IMR-90 (cell line): Measurements from ENCODE around the gene ARHGEF39. TPM values are rescaled to one million over a fixed set of nuclear protein-coding genes. Genes with fewer than 3 reads are reported as not detected.
A peak's percentile ranks its signal among the peaks of the same experiment; 100 is the strongest.

ENCODE experiments used
- ATAC-seq: fragments of 200-7000 bp; cut with Tn5 transposase; 2 replicates; pipeline ENCODE4 v1.9.1; 2020; ENCODE audit warnings: low read depth, mild to moderate bottlenecking, moderate library complexity
- BruUV-seq: library from RNA; stranded (reverse); fragments of 400-500 nt; replicated peaks from 2 replicates; lab custom pipeline; 2021; lab: Mats Ljungman, UMichigan
- CTCF ChIA-PET: fragments of 300-600 bp; formaldehyde crosslinking; extraction: SDS; loops from one replicate; lab custom pipeline; 2021; ENCODE audit warnings: antibody characterized with exemption; lab: Yijun Ruan, JAX
- POLR2A ChIA-PET: fragments of 300-600 bp; sonication (Branson Sonifier 250); formaldehyde crosslinking; loops from one replicate; lab custom pipeline; 2022; ENCODE audit warnings: antibody characterized with exemption; ENCODE audit not compliant: unreplicated experiment; lab: Charles Lee
- DNase-seq: peaks from one replicate; pipeline ENCODE4 v3.0.0; 2013
- H2AFZ ChIP-seq: replicated peaks from 2 replicates; pipeline ENCODE3; 2013; ENCODE audit warnings: low read length, mild to moderate bottlenecking; ENCODE audit not compliant: poor library complexity
- H2AK5ac ChIP-seq: 2 replicates; pipeline ENCODE4 v1.6.1; 2013; ENCODE audit warnings: low read depth, low read length, inconsistent platforms
- H2AK9ac ChIP-seq: replicated peaks from 2 replicates; pipeline ENCODE3; 2013; ENCODE audit warnings: mild to moderate bottlenecking, low read depth, low read length, moderate library complexity; ENCODE audit not compliant: poor library complexity
- H2BK120ac ChIP-seq: 2 replicates; pipeline ENCODE4 v1.6.1; 2013; ENCODE audit warnings: low read depth, low read length, inconsistent platforms
- H2BK15ac ChIP-seq: 3 replicates; pipeline ENCODE4 v1.6.1; 2013; ENCODE audit warnings: low read depth, low read length, inconsistent platforms
- H2BK20ac ChIP-seq: 2 replicates; pipeline ENCODE4 v1.6.1; 2013; ENCODE audit warnings: low read depth, mild to moderate bottlenecking, inconsistent platforms, low read length, moderate library complexity
- H2BK5ac ChIP-seq: 2 replicates; pipeline ENCODE4 v1.6.1; 2013; ENCODE audit warnings: mild to moderate bottlenecking, low read depth, low read length, inconsistent platforms; ENCODE audit not compliant: poor library complexity, severe bottlenecking
- H3K14ac ChIP-seq: replicated peaks from 2 replicates; pipeline ENCODE4 v1.6.1; 2013; ENCODE audit warnings: low read depth, low read length, inconsistent platforms
- H3K18ac ChIP-seq: 2 replicates; pipeline ENCODE4 v1.6.1; 2013; ENCODE audit warnings: low read depth, low read length, control low read depth
- H3K23ac ChIP-seq: 2 replicates; pipeline ENCODE4 v1.6.1; 2013; ENCODE audit warnings: low read depth, low read length, inconsistent platforms
- H3K27ac ChIP-seq: 2 replicates; pipeline ENCODE4 v1.5.1; 2013; ENCODE audit warnings: mild to moderate bottlenecking, control low read depth, low read length; ENCODE audit not compliant: insufficient read depth
- H3K27me3 ChIP-seq: 2 replicates; pipeline ENCODE4 v1.6.1; 2013; ENCODE audit warnings: low read length; ENCODE audit not compliant: control insufficient read depth, insufficient read depth
- H3K36me3 ChIP-seq: 2 replicates; pipeline ENCODE4 v1.6.1; 2013; ENCODE audit warnings: low read length, mixed read lengths; ENCODE audit not compliant: control insufficient read depth, insufficient read depth
- H3K4ac ChIP-seq: 2 replicates; pipeline ENCODE4 v1.6.1; 2013; ENCODE audit warnings: low read depth, low read length, inconsistent platforms
- H3K4me1 ChIP-seq: 2 replicates; pipeline ENCODE4 v1.6.1; 2013; ENCODE audit warnings: low read length, mixed read lengths; ENCODE audit not compliant: control insufficient read depth, insufficient read depth
- H3K4me2 ChIP-seq: 2 replicates; pipeline ENCODE4 v1.6.1; 2013; ENCODE audit warnings: low read depth, mild to moderate bottlenecking, control low read depth, low read length, moderate library complexity
- H3K4me3 ChIP-seq: 2 replicates; pipeline ENCODE4 v1.5.1; 2013; ENCODE audit warnings: low read depth, mild to moderate bottlenecking, control low read depth, low read length, moderate library complexity; ENCODE audit not compliant: insufficient read depth
- H3K56ac ChIP-seq: 2 replicates; pipeline ENCODE4 v1.6.1; 2013; ENCODE audit warnings: low read length, inconsistent platforms; ENCODE audit not compliant: insufficient read depth; ENCODE audit errors: extremely low read depth
- H3K79me1 ChIP-seq, 2 experiments: 2 replicates each; pipeline ENCODE4 v1.6.1; 2013; ENCODE audit warnings: low read length in 2 of 2, inconsistent platforms in 1 of 2, low read depth in 1 of 2
- H3K9ac ChIP-seq: 2 replicates; pipeline ENCODE4 v1.6.1; 2013; ENCODE audit warnings: low read depth, low read length, control low read depth
- H3K9me1 ChIP-seq: 2 replicates; pipeline ENCODE4 v1.6.1; 2013; ENCODE audit warnings: low read length, inconsistent platforms; ENCODE audit not compliant: insufficient read depth
- H3K9me3 ChIP-seq: 2 replicates; pipeline ENCODE4 v1.6.1; 2013; ENCODE audit warnings: low read length; ENCODE audit not compliant: control insufficient read depth, insufficient read depth
- H4K20me1 ChIP-seq: 2 replicates; pipeline ENCODE4 v1.6.1; 2013; ENCODE audit warnings: low read length, inconsistent platforms; ENCODE audit not compliant: insufficient read depth
- H4K5ac ChIP-seq: 2 replicates; pipeline ENCODE4 v1.6.1; 2013; ENCODE audit warnings: mild to moderate bottlenecking, low read depth, low read length, control low read depth
- H4K8ac ChIP-seq, 2 experiments: 2 replicates each; pipeline ENCODE4 v1.6.1; 2013; ENCODE audit warnings: low read depth in 2 of 2, low read length in 2 of 2, control low read depth in 1 of 2, inconsistent platforms in 1 of 2
- H4K91ac ChIP-seq: 2 replicates; pipeline ENCODE4 v1.6.1; 2013; ENCODE audit warnings: low read depth, low read length, inconsistent platforms; ENCODE audit not compliant: insufficient read depth
- BHLHE40 ChIP-seq: fragments of 150-350 bp; IDR thresholded peaks from 2 replicates; pipeline ENCODE4 v1.6.1; 2016; ENCODE audit warnings: mild to moderate bottlenecking, low read depth, low read length
- CHD1 ChIP-seq: IDR thresholded peaks from 2 replicates; pipeline ENCODE4 v1.6.1; 2012; ENCODE audit warnings: low read depth, low read length, improper control_type of control experiment
- FOS ChIP-seq: fragments of 150-350 bp; IDR thresholded peaks from 2 replicates; pipeline ENCODE4 v1.6.1; 2016; ENCODE audit warnings: low read depth, low read length
- MAFK ChIP-seq: IDR thresholded peaks from 2 replicates; pipeline ENCODE4 v1.6.1; 2012; ENCODE audit warnings: low read depth, low read length, improper control_type of control experiment
- MAZ ChIP-seq: IDR thresholded peaks from 2 replicates; pipeline ENCODE4 v1.6.1; 2012; ENCODE audit warnings: low read depth, mild to moderate bottlenecking, low read length, improper control_type of control experiment, moderate library complexity, borderline replicate concordance
- NFE2L2 ChIP-seq: fragments of 150-350 bp; IDR thresholded peaks from 2 replicates; pipeline ENCODE4 v1.6.1; 2016; ENCODE audit warnings: low read depth, mild to moderate bottlenecking, low read length
- POLR2A ChIP-seq: IDR thresholded peaks from 2 replicates; pipeline ENCODE4 v1.6.1; 2012; ENCODE audit warnings: mild to moderate bottlenecking, low read depth, low read length
- RAD21 ChIP-seq: IDR thresholded peaks from 2 replicates; pipeline ENCODE4 v1.6.1; 2012; ENCODE audit warnings: low read length, improper control_type of control experiment
- RCOR1 ChIP-seq: IDR thresholded peaks from 2 replicates; pipeline ENCODE4 v1.6.1; 2012; ENCODE audit warnings: mild to moderate bottlenecking, low read length, improper control_type of control experiment; ENCODE audit not compliant: insufficient replicate concordance
- RFX5 ChIP-seq: IDR thresholded peaks from 2 replicates; pipeline ENCODE4 v1.8.0; 2012; ENCODE audit warnings: low read depth, mild to moderate bottlenecking, low read length, moderate library complexity
- WGBS, 2 experiments: methylation state at CpG; one replicate each; pipeline versions ENCODE4 v1.1.5 to v1.1.7; 2013; ENCODE audit warnings: missing lambda C conversion rate in 2 of 2; ENCODE audit not compliant: insufficient read length in 1 of 2; ENCODE audit errors: extremely low coverage in 2 of 2; 5-methylcytosine and 5-hydroxymethylcytosine counted together
- dilution Hi-C: fragments of 300-500 bp; cut with HindIII; formaldehyde crosslinking; loops from one replicate; pipeline ENCODE4 v1.14.3; 2018; ENCODE audit warnings: low sequenced_read_pairs; ENCODE audit not compliant: unreplicated experiment
- in situ Hi-C: fragments of 300-500 bp; cut with MboI; formaldehyde crosslinking; loops from 3 replicates; pipeline ENCODE4 v1.14.3; 2019; ENCODE audit warnings: low sequenced_read_pairs, inconsistent platforms, mixed read lengths
- intact Hi-C: fragments of 100-400 bp; cut with micrococcal nuclease; formaldehyde crosslinking; loops from 2 replicates; pipeline ENCODE4 v1.10.0; 2022
- polyA plus RNA-seq, 3 experiments: library from polyadenylated mRNA; depleted of rRNA; stranded (reverse); fragments of >200 nt; gene quantifications; 2 replicates each; pipeline ENCODE4 v1.2.3, GENCODE V29; 2012; ENCODE audit warnings: low replicate concordance in 1 of 3
- total RNA-seq: library from RNA; depleted of rRNA; stranded (reverse); fragments of >200 nt; gene quantifications from 2 replicates; pipeline ENCODE4 v1.2.3, GENCODE V29; 2012
- TF ChIP-seq, protein P1 (sequence below): conservative IDR thresholded peaks from 2 replicates; pipeline ENCODE4 v1.5.1; 2012; ENCODE audit warnings: mild to moderate bottlenecking, low read depth, low read length, improper control_type of control experiment
- TF ChIP-seq, protein P2 (sequence below): fragments of 150-350 bp; IDR thresholded peaks from 2 replicates; pipeline ENCODE4 v1.6.1; 2017; ENCODE audit warnings: mild to moderate bottlenecking, antibody characterized with exemption, low read length, low read depth
- TF ChIP-seq, protein P3 (sequence below): fragments of 150-350 bp; IDR thresholded peaks from 2 replicates; pipeline ENCODE4 v1.6.1; 2016; ENCODE audit warnings: low read depth, mild to moderate bottlenecking, low read length, moderate library complexity, borderline replicate concordance

ARHGEF39 gene
- total and polyA plus RNA-seq, 2 of the 4 experiments (the other 2 are of a cell fraction) = 2.5 to 2.8 TPM

DNA sequence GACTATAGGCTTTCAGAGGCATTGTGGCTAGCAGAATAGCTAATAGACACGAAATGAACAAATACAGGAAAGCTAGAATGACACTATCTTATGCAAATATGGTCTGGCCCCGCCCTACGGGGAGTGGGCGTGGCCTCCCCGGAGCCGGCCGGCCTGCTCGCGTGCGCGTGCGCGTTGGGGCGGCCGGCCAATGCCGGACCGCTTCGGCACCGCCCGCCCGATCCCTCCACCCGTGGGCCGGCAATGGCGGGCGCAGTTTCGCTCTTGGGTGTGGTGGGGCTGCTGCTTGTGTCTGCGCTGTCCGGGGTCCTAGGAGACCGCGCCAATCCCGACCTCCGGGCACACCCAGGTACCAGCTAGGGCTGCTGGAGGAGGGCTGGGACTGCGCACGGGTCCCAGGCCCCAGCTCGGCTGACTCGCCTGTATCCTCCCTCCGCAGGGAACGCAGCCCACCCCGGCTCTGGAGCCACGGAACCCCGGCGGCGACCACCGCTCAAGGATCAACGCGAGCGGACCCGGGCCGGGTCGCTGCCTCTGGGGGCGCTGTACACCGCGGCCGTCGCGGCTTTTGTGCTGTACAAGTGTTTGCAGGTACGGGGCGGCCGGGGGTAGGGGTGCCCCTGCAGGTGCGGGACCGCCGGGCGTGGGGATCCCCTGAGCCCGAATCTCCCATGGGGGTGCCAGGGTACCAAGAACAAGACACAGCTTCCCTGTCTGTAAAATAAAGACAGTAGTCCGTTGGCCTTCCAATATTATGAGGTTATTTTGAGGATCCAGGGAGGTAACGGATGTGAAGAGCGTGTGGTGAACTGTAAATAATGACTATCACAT, 6.6 kb downstream of the ARHGEF39 start, which contains the start of gene CCDC107:
Gene CCDC107, plus strand, starts transcription at position 156 of the 831 bp plus-strand sequence. Its CDS starts 88 bp downstream, at position 244.
- ChIA-PET CTCF (interaction anchor here (0.5 to 3.1 kb wide), 12 partner anchors 10 to 327 kb away, joined by 3 to 19 read pairs (median 3); partner anchors contain the start of genes CA9, CREB3 and TLN1), POLR2A (interaction anchor here (0.5 to 1.3 kb wide), 4 partner anchors 26 to 70 kb away, joined by 3 to 7 read pairs (median 6); no protein-coding TSS in a partner anchor)
- peak within 1 kb of the TSS; percentile 31; the same call in 2 of the 3 replicates for H2BK15ac ChIP-seq
- H3K9me1 ChIP-seq = peaks cover 2% of the 10 kb centered on the region; the same call in 1 of the 2 replicates
- H3K56ac ChIP-seq = peak within 1 kb of the TSS; percentile 82
- H4K8ac ChIP-seq = peak within 1 kb of the TSS; percentile 14 to 93
- H2BK5ac ChIP-seq = peak within 1 kb of the TSS; percentile 93
- peak within 1 kb of the TSS; percentile 93 for H2AFZ ChIP-seq
- peaks cover 11% of the 10 kb centered on the region for H3K36me3 ChIP-seq
- H3K14ac ChIP-seq = peak within 1 kb of the TSS; percentile 94
- H2AK5ac ChIP-seq = peak within 1 kb of the TSS; percentile 57
- whole genome bisulfite sequencing, 2 experiments = 0% methylated on average over 29 of the region's 67 CpGs; no CpG with 5 or more reads in 1 of the 2 experiments
- peak within 1 kb of the TSS; percentile 92 for H3K4ac ChIP-seq
- peak within 1 kb of the TSS; percentile 84 for H3K18ac ChIP-seq
- H4K20me1 ChIP-seq = peaks cover 3% of the 10 kb centered on the region; the same call in 1 of the 2 replicates
- H4K5ac ChIP-seq = peak within 1 kb of the TSS; percentile 87
- peak within 1 kb of the TSS; percentile 88 for H3K27ac ChIP-seq
- DNase-seq = peak; percentile 81
- H3K4me1 ChIP-seq = peaks cover 7% of the 10 kb centered on the region
- in situ Hi-C loops (loop anchor here (10.0 kb wide), 1 partner anchor 154 kb away; no protein-coding TSS in a partner anchor), intact Hi-C loops (loop anchor here (1.0 to 10.0 kb wide), 5 partner anchors 34 to 174 kb away; partner anchors contain the start of genes HINT2 and SPAG8), dilution Hi-C loops (no loop called here)
- BruUV-seq = no TSS peak
- H3K4me2 ChIP-seq = peak within 1 kb of the TSS; percentile 70
- peak; percentile 85 for ATAC-seq
- no peaks in the 10 kb centered on the region for H3K9me3 ChIP-seq
- peaks cover 19 to 43% of the 10 kb centered on the region in 2 experiments; a peak in 3 of 4 replicates for H3K79me1 ChIP-seq
- H2AK9ac ChIP-seq = peak within 1 kb of the TSS; percentile 92
- H3K27me3 ChIP-seq = no peaks in the 10 kb centered on the region
- peak within 1 kb of the TSS; percentile 85 for H3K9ac ChIP-seq
- H2BK20ac ChIP-seq = peak within 1 kb of the TSS; percentile 87
- peak within 1 kb of the TSS; percentile 89 for H4K91ac ChIP-seq
- H3K23ac ChIP-seq = peak within 1 kb of the TSS; percentile 78
- H2BK120ac ChIP-seq = peak within 1 kb of the TSS; percentile 90
- peak within 1 kb of the TSS; percentile 78 for H3K4me3 ChIP-seq
- TF ChIP-seq RCOR1 (no peak), MAZ (peak; percentile 47; the same call in 1 of the 2 replicates), CHD1 (no peak), FOS (no peak), POLR2A (peak; percentile 89), RFX5 (no peak), RAD21 (peak; percentile 46; the same call in 1 of the 2 replicates), BHLHE40 (no peak), MAFK (no peak), NFE2L2 (no peak)
- TF ChIP-seq, protein P1, sequence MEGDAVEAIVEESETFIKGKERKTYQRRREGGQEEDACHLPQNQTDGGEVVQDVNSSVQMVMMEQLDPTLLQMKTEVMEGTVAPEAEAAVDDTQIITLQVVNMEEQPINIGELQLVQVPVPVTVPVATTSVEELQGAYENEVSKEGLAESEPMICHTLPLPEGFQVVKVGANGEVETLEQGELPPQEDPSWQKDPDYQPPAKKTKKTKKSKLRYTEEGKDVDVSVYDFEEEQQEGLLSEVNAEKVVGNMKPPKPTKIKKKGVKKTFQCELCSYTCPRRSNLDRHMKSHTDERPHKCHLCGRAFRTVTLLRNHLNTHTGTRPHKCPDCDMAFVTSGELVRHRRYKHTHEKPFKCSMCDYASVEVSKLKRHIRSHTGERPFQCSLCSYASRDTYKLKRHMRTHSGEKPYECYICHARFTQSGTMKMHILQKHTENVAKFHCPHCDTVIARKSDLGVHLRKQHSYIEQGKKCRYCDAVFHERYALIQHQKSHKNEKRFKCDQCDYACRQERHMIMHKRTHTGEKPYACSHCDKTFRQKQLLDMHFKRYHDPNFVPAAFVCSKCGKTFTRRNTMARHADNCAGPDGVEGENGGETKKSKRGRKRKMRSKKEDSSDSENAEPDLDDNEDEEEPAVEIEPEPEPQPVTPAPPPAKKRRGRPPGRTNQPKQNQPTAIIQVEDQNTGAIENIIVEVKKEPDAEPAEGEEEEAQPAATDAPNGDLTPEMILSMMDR = peak; percentile 55
- TF ChIP-seq, protein P2, sequence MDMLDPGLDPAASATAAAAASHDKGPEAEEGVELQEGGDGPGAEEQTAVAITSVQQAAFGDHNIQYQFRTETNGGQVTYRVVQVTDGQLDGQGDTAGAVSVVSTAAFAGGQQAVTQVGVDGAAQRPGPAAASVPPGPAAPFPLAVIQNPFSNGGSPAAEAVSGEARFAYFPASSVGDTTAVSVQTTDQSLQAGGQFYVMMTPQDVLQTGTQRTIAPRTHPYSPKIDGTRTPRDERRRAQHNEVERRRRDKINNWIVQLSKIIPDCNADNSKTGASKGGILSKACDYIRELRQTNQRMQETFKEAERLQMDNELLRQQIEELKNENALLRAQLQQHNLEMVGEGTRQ = no peak
- TF ChIP-seq, protein P3, sequence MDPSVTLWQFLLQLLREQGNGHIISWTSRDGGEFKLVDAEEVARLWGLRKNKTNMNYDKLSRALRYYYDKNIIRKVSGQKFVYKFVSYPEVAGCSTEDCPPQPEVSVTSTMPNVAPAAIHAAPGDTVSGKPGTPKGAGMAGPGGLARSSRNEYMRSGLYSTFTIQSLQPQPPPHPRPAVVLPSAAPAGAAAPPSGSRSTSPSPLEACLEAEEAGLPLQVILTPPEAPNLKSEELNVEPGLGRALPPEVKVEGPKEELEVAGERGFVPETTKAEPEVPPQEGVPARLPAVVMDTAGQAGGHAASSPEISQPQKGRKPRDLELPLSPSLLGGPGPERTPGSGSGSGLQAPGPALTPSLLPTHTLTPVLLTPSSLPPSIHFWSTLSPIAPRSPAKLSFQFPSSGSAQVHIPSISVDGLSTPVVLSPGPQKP = no peak
